ENCODE data around the gene BLACAT1.
A peak's percentile ranks its signal among the peaks of the same experiment; 100 is the strongest.
"Not testable (repeated sequence)": the region's sequence is repeated elsewhere in the genome, so short reads cannot be mapped to it uniquely, and the experiment has no call there.

Gene BLACAT1

GRCh38 chr1:205438213-205439158 lies 17.4 kb downstream of the BLACAT1 start:
- DNase-seq: peak; percentile 72

- DNase-seq: no peak
Observed at GRCh38 chr1:205437570-205437969, 18.3 kb downstream of the BLACAT1 start.

- no peak for DNase-seq
Observed at GRCh38 chr1:205436776-205437410, 19.0 kb downstream of the BLACAT1 start.

DNA sequence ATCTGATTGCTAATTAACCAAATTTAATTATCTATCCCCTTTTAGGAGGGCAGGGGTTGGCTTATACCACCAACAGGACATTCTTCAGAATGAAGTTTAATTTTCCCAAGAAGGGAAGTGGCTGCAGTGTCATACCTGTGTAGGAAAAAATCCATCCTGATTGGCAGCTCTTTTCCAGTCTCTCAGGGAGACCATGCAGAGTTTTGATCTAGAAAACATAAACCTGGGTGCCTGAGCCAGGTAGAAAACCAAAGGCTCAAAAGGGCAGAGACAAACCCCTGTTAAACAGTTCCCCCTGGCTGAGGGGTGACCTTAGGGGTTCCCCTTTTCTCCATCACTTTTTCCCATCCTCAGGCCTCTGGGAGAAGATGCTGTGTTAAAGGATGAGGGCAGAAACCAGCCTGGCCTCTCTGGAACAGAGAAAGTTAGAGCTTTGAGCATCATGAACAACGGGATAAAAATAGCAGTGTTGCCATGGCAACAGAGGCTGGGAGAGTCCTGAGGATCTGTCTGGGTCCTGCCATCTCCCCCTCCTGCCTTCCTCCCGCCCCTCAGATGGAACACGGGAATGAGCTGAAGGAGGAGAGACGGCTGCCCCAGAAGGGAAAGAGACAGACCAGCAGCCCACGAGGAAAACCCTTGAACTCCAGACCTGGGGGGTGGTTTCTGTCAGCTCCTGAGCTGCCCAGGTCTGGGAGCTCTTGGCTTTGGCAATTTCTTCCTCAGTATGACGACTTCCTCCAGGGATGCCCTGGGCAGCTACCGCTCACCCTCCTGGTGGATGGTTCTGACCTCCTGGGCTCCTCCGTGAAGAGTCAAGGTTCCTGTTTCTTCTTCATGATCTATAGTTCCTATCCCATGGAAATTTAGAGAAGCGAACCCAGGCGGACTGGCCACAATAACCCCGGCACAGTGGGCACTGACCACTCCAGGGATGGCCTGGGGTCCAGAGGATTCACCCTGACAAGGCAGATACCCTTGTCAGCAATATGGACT lies 20.0 kb downstream of the BLACAT1 start:
- no peak for DNase-seq

GRCh38 chr1:205434738-205435137 lies 21.1 kb downstream of the BLACAT1 start:
- no peak for DNase-seq

GRCh38 chr1:205432692-205433091 lies 23.2 kb downstream of the BLACAT1 start:
- not testable (repeated sequence) for DNase-seq

DNA sequence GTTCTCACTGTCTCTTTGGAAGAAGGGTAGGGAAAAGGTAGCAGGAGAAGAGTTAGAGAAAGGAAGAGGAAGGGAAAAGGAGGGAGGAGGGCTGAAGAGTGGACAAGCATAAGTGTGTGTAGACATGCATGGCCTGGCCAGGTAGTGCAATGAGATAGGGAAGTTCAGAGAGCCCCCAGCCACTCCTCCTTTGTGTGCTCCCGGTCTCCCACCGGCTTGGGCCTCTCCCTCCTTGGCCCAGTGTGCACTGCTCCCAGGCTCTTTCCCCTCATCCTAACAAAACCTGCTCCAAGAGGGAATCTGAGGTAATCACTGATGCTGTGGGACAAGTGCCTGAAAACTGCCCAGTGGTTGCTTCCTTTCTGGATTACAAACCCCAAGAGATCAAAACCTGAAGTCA lies 23.7 kb downstream of the BLACAT1 start:
- DNase-seq: no peak

- DNase-seq: no peak
Observed at GRCh38 chr1:205430696-205431305, 25.0 kb downstream of the BLACAT1 start.

GRCh38 chr1:205429762-205430695 lies 25.8 kb downstream of the BLACAT1 start:
- no peak for DNase-seq

DNA sequence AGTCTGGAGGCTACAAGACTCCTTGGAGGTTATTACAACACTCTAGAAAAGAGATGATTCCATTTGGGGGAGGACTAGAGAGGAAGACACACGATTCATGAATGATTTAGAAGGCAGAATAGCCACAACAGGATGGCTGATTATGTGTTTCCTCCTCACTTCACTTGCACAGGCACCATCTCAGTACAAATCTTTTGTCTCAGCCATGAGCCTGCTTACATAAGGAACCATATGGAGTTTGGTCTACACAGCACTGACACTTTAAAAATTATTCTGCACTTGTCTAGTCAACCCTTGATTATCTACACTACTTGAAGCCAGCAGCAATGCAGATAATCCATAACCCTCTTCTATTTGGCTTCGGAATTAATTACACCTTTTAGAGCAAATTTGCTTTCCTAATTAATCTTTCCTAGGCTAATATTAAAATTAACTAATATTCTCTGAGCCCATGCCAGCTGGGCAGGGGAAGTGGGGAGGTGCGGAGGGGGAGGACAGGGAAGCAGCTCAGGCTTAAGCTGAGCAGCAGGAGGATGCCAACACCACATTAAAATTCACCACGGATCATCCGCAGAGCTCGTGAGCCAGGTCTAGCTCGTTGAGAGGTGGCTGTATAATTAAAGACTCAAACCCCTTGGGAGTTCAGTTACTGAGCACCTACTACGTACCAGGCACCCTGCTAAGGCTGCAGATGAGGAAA lies 30.8 kb downstream of the BLACAT1 start:
- no peak for DNase-seq

DNA sequence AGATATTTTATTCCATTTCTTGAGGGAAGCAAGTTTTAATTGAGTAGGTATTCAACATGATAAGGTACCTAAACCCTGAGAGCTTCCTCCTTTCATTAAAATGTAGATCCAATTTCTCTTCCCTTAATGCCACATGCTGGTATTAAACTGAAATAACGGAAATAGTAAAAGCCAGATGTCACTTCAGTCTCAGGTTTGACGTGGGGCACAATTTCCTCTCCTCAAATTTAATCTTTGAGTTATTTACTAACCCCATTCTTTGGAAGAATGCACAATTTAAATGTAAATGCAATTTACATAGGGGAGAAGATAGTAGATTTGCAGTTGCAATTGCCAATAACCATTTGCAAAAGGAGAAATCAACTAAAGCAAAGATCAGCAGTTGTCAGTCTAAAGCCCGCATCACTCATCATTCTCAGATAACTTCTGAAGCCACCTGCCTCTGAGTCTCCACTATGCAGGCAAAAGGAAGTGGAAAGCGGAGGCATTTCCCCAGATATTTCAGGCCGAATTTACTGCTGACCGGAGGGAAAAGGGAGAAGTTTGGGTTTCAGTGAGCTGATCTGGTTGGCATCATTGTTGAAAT lies 31.9 kb downstream of the BLACAT1 start:
- no peak for DNase-seq

DNA sequence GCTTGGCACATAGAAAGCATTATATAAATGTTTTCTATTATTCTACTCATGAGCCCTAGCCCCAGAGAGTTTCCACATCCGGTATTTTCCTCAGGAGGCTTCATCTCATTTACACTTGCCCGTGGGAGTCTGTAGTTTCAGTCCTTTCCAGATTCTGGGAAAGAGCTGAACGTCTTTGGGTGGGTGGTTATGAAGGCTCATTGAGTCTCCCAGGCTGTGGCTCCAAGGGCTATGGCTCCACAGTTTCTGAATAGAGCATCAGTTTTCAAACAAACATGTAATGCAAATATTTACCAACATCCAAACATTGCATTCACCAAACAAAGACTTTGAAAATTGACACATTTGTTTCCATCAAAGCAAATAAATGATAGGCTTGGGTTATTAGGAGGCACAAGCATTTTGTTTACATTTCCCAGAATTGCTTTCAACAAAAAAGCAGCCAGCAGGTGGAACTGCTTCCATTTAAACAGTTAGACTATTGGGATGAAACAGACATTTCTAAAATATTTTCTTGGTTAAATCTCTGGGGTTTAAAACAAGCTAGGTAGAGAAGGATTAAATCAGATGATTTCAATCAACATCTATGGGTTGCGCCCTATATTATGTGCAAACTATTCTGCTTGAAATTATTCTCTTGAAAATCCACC lies 32.7 kb downstream of the BLACAT1 start:
- DNase-seq: no peak

- DNase-seq: peak; percentile 73
Observed at GRCh38 chr1:205421798-205422197, 34.0 kb downstream of the BLACAT1 start, which contains the start of gene LEMD1. TSS of gene LEMD1 (minus strand) at chr1:205422056. CDS start at chr1:205420536, 1,520 bp downstream.

DNA sequence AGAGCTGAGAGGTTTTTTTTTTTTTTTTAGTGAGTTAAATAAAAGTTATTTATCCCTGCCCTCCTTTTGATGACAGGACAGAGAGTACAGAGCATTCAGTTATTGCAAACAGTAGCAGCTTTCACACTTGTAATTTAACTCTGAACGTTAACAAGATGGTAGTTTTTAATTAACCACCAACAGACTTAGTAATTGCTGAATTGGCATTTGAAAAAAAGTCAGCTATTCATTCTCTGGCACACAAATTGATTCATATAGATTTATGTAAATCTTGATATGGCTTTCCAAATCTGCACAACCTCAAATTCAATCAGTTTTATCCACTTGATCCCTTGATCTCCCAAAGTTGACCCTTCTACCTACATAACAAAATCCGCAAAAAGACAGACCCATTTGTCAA lies 34.9 kb downstream of the BLACAT1 start:
- DNase-seq: no peak

- DNase-seq: no peak
Observed at GRCh38 chr1:205417870-205418635, 37.8 kb downstream of the BLACAT1 start.

- DNase-seq: peak; percentile 74
Observed at GRCh38 chr1:205416322-205416721, 39.5 kb downstream of the BLACAT1 start.

DNA sequence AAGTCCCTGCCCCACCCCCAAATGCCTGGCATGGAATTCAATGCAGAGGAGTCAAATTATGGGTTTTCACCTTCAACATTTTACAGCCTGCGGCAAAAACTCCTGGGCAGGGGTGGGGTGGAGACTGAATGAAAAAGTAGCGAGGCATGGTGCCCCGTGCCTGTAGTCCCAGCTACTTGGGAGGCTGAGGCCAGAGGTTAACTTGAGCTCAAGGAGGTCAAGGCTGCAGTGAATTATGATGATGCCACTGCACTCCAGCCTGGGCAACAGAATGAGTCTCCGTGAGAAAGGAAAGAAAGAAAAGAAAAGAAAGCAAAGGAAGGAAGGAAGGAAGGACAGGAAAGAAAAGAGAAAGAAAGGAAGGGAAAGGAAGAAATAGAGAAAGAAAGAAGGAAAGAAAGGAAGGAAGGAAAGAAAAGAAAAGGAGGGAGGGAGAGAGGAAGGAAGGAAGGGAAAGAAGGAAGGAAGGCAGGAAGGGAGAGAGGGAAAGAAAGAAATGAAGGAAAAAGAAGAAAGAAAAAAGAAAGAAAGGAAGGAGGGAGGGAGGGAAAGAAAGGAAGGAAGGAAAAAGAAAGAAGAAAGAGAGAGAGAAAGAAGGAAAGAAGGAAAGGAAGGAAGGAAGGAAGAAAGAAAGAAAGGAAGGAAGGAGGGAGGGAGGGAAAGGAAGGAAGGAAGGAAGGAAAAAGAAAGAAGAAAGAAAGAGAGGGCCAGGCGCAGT lies 45.1 kb downstream of the BLACAT1 start:
- no peak for DNase-seq

- DNase-seq: no peak
Observed at GRCh38 chr1:205407970-205408369, 47.9 kb downstream of the BLACAT1 start.

All from NCI-H2171 (cell line).